HG02885 (cell line): ENCODE results near the gene OIT3.
"Not testable (repeated sequence)": the region's sequence is repeated elsewhere in the genome, so short reads cannot be mapped to it uniquely, and the experiment has no call there.

Experiments used
- ATAC-seq: cut with Tn5 transposase; IDR thresholded peaks from one replicate; pipeline ENCODE4 v1.9.1; 2021; ENCODE audit warnings: mild to moderate bottlenecking; ENCODE audit not compliant: unreplicated experiment, poor library complexity

The OIT3 gene

GRCh38 chr10:72898616-72899015 is 5.1 kb downstream of the OIT3 start:
- no peak for ATAC-seq

- no peak for ATAC-seq
Observed at GRCh38 chr10:72899545-72899944, 6.0 kb downstream of the OIT3 start.

DNA sequence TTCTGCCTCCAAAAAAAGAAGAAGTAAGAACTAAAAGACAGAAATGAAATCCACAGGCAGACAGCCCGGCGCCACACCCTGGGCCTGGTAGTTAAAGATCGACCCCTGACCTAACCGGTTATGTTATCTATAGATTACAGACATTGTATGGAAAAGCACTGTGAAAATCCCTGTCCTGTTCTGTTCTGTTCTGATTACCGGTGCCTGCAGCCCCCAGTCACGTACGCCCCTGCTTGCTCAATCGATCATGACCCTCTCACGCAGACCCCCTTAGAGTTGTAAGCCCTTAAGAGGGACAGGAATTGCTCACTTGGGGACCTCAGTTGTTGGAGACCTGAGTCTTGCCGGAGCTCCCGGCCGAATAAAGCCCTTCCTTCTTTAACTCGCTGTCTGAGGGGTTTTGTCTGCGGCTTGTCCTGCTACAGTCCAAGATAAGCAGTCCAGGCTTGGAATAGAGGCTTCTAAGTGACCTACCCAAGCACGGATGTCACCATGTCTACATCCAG is 10.5 kb downstream of the OIT3 start:
- ATAC-seq: not testable (repeated sequence)

DNA sequence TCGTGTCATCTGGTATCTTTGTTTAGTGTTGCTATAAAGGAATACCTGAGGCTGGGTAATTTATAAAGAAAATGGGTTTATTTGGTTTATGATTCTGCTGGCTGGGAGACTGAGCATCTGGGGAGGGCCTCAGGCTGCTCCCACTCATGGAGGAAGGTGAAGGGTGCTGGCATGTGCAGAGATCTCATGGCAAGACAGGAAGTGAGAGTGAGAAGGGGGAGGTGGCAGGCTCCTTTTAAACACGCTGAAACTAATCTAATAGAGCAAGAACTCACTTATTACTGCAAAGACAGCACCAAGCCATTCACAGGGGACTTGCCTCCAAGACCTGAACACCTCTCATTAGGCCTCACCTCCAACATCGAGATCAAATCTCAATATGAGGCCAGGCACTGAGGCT is 11.3 kb downstream of the OIT3 start:
- no peak for ATAC-seq

DNA sequence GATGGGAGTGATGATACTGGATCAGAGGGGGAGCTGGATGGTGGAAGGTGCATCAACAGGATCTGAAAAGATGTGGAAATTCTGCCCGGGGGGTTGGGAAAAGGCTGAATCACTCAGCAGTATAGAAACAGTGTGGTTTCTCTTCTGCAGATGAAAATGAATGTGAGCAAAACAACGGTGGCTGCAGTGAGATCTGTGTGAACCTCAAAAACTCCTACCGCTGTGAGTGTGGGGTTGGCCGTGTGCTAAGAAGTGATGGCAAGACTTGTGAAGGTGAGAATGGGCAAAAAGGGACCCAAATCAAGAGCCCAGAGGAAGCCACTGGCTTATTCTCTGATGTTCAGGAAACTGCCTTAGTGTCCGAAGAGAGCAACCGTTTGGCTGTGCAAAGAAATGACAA is 12.9 kb downstream of the OIT3 start:
- no peak for ATAC-seq

DNA sequence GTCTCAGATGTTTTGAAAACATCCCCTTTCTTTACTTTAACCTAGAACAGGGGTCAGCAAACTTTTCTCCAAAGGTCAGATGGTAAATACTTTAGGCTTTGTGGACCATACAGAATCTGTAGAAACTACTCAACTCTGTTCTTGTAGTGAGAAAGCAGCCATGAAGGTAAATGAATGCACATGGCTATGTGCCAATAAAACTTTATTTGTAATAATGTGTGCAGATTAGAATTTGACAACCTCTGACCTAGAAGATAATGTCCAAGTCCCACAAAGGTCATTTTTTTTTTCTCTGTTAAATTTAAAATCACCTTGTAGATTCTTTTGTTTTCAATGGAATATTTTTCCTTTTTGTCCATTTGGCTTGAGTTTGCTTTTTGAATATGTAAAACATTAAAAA is 17.2 kb downstream of the OIT3 start:
- no peak for ATAC-seq

GRCh38 chr10:72911758-72912157 is 18.2 kb downstream of the OIT3 start:
- ATAC-seq: no peak

DNA sequence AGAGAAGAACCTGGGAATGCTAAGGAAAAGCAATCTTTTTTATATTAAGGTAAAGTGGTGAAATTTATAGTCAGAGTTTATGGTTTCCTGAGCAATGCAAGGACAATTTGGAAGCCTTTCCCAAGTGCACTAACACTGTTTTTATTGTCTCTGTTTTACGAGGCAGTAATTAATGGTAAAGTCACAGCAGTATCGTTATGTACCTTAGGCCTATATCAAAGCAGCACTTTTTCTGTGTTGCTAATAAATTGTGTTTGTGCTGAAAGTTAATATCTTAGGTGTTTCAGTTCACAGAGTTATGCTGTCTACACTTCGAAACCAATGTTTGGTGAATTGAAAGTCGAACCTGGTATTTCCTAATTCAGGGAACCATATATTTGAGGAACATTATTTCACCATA is 19.2 kb downstream of the OIT3 start:
- no peak for ATAC-seq

DNA sequence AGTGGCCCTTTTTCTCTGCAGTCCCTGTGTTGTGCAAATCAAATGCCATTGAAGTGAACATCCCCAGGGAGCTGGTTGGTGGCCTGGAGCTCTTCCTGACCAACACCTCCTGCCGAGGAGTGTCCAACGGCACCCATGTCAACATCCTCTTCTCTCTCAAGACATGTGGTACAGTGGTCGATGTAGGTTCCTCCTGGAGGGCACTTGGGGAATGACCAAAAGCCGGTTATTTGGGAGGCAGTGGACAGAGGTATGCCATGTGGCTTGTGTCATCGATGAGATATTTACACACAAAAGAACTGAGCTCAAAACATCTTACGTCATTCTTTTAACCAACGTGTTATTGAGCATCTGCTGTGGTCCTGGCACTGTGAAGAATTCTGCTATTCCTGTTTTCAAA is 19.7 kb downstream of the OIT3 start:
- ATAC-seq: no peak

DNA sequence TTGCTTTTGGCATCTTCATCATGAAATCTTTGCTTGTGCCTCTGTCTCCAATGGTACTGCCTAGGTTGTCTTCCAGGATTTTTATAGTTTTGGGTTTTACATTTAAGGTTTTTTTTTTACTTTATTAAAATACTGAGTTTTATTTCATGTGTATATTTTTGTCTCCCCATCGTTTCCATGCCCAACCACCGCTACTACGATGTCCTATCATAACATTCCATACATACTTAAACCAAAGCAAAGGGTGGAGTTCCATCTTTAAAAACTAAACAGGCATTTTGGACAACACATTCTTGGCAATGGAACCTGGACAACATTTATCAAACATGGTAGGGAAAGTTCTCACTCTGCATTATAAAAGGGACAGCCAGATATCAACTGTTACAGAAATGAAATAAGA is 23.7 kb downstream of the OIT3 start:
- ATAC-seq: not testable (repeated sequence)

- not testable (repeated sequence) for ATAC-seq
Observed at GRCh38 chr10:72917803-72918332, 24.3 kb downstream of the OIT3 start.

DNA sequence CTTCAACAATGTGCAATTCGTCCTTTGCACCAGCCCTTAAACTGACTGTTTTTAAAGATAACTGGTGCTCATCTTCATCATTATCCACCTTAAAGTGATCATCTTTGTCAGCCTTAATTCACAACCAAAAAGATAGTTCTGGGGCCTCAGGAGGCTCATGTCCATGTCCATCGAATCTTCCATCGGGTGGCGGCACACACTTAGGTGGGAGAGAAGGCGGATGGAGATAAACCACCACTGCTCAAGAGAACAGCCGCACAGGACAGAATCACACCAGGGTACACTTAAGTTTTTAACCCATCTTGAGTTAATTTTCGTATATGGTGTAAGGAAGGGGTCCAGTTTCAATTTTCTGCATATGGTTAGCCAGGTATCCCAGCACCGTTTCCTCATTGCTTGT is 24.8 kb downstream of the OIT3 start:
- ATAC-seq: no peak

DNA sequence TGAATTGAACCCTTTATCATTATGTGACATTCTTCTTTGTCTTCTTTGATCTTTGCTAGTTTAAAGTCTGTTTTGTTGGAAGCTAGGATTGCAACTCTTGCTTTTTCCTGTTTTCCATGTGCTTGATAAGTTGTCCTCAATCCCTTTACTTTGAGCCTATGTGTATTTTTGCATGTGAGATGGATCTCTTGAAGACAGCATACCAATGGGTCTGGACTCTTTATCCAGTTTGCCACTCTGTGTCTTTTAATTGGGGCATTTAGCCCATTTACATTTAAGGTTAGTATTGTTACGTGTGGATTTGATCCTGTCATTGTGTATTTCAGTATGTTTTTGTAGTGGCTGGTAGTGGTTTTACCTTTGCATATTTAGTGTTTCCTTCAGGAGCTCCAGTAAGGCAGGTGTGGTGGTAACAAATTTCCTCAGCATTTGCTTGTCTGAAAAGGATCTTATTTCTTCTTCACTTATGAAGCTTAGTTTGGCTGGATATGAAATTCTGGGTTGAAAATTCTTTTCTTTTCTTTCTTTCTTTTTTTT is 27.7 kb downstream of the OIT3 start:
- ATAC-seq: not testable (repeated sequence)

DNA sequence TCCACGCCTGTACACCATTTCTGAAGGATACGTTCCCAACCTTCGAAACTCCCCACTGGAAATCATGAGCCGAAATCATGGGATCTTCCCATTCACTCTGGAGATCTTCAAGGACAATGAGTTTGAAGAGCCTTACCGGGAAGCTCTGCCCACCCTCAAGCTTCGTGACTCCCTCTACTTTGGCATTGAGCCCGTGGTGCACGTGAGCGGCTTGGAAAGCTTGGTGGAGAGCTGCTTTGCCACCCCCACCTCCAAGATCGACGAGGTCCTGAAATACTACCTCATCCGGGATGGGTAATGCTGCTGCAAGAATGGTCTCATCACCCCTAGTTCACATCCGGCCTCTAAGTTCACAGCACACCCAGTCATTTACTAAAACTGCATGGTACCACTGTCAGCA is 30.8 kb downstream of the OIT3 start:
- ATAC-seq: no peak

- no peak for ATAC-seq
Observed at GRCh38 chr10:72925951-72926465, 32.5 kb downstream of the OIT3 start.

DNA sequence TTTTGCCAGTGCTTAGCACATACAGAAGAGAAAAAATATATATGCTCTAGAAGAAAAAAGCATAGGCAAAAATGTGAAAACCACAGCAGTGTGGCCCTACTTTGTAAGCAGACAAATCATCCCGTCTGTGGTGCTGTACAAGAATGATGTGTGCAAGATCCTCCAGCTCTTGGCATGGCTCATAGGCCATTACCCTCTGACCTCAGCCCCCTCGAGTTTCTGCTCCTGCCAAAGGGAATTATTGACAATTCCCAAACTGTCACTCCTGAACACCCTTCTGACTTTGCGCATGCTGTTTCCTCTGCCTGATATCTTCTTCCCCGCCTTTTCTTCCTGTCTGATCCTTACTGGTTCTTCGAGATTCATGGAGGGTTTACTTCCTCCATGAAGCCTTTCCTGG is 33.9 kb downstream of the OIT3 start:
- no peak for ATAC-seq

- no peak for ATAC-seq
Observed at GRCh38 chr10:72928798-72929197, 35.3 kb downstream of the OIT3 start.

DNA sequence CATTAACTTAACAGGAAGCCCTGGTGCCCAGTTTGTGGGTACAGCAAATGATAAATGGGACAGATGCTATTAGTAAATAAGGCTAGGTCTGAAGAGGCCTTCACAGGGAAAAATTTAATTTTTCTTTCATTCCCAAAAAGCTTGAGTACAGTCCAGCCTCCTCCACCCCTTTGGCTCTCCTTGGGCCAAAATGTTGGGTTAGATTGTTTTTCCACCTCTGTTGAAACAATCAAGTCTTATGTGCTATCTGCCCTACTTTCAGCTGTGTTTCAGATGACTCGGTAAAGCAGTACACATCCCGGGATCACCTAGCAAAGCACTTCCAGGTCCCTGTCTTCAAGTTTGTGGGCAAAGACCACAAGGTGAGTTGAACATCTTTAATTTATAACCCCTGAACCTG is 36.7 kb downstream of the OIT3 start:
- ATAC-seq: no peak

- ATAC-seq: no peak
Observed at GRCh38 chr10:72932259-72933015, 38.9 kb downstream of the OIT3 start.

- no peak for ATAC-seq
Observed at GRCh38 chr10:72935361-72935760, 41.8 kb downstream of the OIT3 start.

- no peak for ATAC-seq
Observed at GRCh38 chr10:72943498-72944234, 50.1 kb downstream of the OIT3 start.
